HL-60 (cell line): ENCODE data around the gene TRIM31.

Experiments
- DNase-seq, 2 experiments: peaks; one replicate each; pipeline ENCODE4 v3.0.0-alpha.2; 2010 to 2020; ENCODE audit warnings: low read depth in 1 of 2, low spot score in 1 of 2
- H3K27ac ChIP-seq: fragments of 250-450 bp; sonication (Bioruptor Pico); replicated peaks from 2 replicates; pipeline ENCODE4 v1.5.1; 2020; ENCODE audit warnings: mild to moderate bottlenecking, moderate library complexity
- H3K27me3 ChIP-seq: fragments of 250-450 bp; sonication (Bioruptor Pico); 2 replicates; pipeline ENCODE4 v1.5.1; 2021; ENCODE audit warnings: mild to moderate bottlenecking, moderate library complexity; ENCODE audit not compliant: insufficient read depth, poor library complexity, severe bottlenecking
- H3K4me3 ChIP-seq: replicated peaks from 2 replicates; pipeline ENCODE4 v1.5.1; 2011; ENCODE audit warnings: mild to moderate bottlenecking, control low read depth, low read length; ENCODE audit not compliant: insufficient read depth
- GABPA ChIP-seq: IDR thresholded peaks from 2 replicates; pipeline ENCODE4 v1.6.1; 2012; ENCODE audit warnings: low read depth
- POLR2AphosphoS5 ChIP-seq: IDR thresholded peaks from 2 replicates; pipeline ENCODE4 v1.6.1; 2012; ENCODE audit warnings: low read depth
- SPI1 ChIP-seq: IDR thresholded peaks from 2 replicates; pipeline ENCODE4 v1.6.1; 2012; ENCODE audit warnings: low read depth, mild to moderate bottlenecking, borderline replicate concordance
- TF ChIP-seq, protein P1 (sequence below): IDR thresholded peaks from one replicate; pipeline ENCODE4 v1.5.1; 2011; ENCODE audit warnings: low read length, control low read depth, inconsistent platforms; ENCODE audit not compliant: insufficient read depth
- TF ChIP-seq, protein P2 (sequence below): IDR thresholded peaks from 2 replicates; pipeline ENCODE4 v1.6.1; 2012; ENCODE audit warnings: low read depth; ENCODE audit not compliant: insufficient replicate concordance

The TRIM31 gene

DNA sequence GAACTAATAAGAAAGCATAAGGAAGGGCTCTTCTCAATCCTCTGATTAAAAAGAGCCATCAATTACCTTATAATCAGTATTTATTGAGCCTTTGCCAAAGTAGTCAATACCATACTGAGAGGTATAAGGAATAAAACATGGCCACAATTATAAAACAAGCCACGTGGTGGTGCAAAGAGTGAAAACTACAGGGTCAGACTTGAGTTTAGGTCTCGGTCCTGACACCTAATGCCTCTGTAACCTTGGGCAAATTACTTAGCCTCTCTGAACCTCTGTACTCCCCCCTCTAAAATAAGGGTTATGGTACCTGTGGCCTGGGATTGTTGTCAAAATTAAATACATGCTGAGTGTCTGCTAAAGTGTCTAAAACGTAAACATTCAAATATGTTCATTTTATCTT is 36.3 kb upstream of the TRIM31 start:
- Histone ChIP-seq H3K27ac (no peak overlapping the region), H3K4me3 (no peak overlapping the region), H3K27me3 (peaks cover 3% of the 10 kb centered on the region)
- TF ChIP-seq POLR2AphosphoS5: no peak
- TF ChIP-seq, protein P1, sequence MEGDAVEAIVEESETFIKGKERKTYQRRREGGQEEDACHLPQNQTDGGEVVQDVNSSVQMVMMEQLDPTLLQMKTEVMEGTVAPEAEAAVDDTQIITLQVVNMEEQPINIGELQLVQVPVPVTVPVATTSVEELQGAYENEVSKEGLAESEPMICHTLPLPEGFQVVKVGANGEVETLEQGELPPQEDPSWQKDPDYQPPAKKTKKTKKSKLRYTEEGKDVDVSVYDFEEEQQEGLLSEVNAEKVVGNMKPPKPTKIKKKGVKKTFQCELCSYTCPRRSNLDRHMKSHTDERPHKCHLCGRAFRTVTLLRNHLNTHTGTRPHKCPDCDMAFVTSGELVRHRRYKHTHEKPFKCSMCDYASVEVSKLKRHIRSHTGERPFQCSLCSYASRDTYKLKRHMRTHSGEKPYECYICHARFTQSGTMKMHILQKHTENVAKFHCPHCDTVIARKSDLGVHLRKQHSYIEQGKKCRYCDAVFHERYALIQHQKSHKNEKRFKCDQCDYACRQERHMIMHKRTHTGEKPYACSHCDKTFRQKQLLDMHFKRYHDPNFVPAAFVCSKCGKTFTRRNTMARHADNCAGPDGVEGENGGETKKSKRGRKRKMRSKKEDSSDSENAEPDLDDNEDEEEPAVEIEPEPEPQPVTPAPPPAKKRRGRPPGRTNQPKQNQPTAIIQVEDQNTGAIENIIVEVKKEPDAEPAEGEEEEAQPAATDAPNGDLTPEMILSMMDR: no peak
- no peak for TF ChIP-seq SPI1
- TF ChIP-seq, protein P2, sequence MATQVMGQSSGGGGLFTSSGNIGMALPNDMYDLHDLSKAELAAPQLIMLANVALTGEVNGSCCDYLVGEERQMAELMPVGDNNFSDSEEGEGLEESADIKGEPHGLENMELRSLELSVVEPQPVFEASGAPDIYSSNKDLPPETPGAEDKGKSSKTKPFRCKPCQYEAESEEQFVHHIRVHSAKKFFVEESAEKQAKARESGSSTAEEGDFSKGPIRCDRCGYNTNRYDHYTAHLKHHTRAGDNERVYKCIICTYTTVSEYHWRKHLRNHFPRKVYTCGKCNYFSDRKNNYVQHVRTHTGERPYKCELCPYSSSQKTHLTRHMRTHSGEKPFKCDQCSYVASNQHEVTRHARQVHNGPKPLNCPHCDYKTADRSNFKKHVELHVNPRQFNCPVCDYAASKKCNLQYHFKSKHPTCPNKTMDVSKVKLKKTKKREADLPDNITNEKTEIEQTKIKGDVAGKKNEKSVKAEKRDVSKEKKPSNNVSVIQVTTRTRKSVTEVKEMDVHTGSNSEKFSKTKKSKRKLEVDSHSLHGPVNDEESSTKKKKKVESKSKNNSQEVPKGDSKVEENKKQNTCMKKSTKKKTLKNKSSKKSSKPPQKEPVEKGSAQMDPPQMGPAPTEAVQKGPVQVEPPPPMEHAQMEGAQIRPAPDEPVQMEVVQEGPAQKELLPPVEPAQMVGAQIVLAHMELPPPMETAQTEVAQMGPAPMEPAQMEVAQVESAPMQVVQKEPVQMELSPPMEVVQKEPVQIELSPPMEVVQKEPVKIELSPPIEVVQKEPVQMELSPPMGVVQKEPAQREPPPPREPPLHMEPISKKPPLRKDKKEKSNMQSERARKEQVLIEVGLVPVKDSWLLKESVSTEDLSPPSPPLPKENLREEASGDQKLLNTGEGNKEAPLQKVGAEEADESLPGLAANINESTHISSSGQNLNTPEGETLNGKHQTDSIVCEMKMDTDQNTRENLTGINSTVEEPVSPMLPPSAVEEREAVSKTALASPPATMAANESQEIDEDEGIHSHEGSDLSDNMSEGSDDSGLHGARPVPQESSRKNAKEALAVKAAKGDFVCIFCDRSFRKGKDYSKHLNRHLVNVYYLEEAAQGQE: no peak
- no peak for TF ChIP-seq GABPA
- DNase-seq: no peak

DNA sequence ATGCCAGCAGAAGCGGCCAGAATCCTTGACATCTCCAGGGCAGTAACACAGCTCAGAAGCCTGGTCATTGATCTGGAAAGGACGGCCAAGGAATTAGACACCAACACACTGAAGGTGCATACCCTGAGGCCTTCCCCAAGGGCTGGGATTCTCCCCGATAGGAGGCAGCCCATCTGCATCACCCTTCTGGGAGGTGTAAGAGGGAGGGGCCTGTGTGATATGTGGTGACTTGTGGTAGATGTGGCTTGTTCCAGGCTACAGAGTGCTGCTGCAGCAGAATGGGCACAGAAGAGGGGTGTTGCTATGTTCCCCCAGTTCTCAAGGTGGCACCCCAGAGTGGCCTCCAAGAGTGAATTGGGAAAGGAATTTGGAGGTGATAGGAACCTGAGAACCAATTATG is 34.2 kb upstream of the TRIM31 start:
- peaks cover 6% of the 10 kb centered on the region for H3K27me3 ChIP-seq
- TF ChIP-seq GABPA (no peak), SPI1 (no peak), POLR2AphosphoS5 (no peak)
- TF ChIP-seq, protein P1: no peak
- TF ChIP-seq, protein P2: no peak
- no peak overlapping the region for H3K27ac ChIP-seq
- no peak overlapping the region for H3K4me3 ChIP-seq
- no peak for DNase-seq

DNA sequence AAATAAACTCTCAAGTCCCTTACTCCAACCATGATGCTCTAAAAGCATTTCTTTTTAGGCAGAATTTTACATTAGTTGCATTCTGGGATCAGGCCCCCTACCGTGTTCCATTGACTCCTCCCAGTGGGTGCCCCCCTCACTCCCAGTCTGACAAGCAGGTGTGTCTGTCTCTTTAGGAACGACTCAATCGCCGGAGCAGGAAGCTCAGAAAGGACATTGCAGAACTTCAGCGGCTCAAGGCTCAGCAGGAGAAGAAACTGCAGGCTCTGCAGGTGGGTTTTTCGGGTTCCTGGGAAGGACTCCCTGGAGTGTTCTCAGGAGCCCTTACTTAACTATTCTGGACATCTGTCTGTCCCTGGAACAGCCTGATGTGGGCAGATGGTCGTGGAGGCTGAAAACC is 32.9 kb upstream of the TRIM31 start:
- no peak for TF ChIP-seq GABPA
- Histone ChIP-seq H3K4me3 (no peak overlapping the region), H3K27me3 (peaks cover 6% of the 10 kb centered on the region), H3K27ac (no peak overlapping the region)
- no peak for DNase-seq

DNA sequence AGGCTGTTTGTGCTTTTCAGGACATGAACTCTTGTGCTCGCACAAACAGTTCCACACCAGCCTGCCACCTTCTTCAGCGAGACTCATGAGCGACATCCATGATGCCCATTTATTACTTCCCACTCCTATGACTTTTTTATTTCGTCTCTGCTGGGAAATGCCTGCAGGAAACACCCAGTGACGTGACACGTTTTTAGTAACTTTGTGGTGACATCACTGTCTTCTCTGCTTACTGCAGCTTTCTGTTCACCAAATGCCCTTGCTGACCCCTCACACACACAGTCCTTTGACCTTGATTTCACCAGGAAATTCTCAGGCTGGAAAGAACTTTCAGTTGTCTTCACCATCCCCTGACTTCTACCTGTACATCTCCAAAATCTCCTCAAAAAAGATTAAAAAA is 31.9 kb upstream of the TRIM31 start:
- H3K27ac ChIP-seq: no peak overlapping the region
- H3K27me3 ChIP-seq: peaks cover 6% of the 10 kb centered on the region
- DNase-seq: no peak
- no peak overlapping the region for H3K4me3 ChIP-seq
- TF ChIP-seq, protein P1: no peak
- no peak for TF ChIP-seq POLR2AphosphoS5
